ENCODE results near the gene PARD3B. TPM values are rescaled to one million over a fixed set of nuclear protein-coding genes. Genes with fewer than 3 reads are reported as not detected.

PARD3B gene
- total and polyA plus RNA-seq, 2 of the 8 experiments (the other 6 are each of a cell fraction or from before 2014, with no cell fraction given), result 1.2 to 5.7 TPM

DNA sequence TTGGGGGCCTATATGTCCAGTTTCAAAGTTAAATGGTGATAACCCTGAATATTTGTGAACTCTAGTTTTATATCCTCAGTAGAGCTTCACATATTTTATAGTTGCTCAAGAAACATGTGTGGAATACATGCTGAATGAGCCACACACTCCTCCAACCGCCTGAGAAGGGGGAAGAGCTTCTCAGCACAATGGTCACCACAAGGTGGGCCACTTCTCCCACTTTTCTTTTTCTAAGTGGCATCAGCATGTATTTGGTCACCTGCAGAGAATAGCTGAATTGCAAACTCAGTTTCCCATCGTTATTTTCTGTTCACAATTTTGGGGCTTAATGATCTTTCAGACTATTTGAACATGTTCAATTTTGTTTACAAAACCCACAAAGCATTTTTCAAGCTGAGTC is 340.5 kb downstream of the PARD3B start:
- no peak overlapping the region for H3K14ac ChIP-seq (ENCODE audit: insufficient read length)
- H3K23ac ChIP-seq (ENCODE audit: insufficient read length), result no peak overlapping the region
- ChIA-PET POLR2A (ENCODE audit: partially characterized antibody) (no interaction called here), CTCF (ENCODE audit: partially characterized antibody) (interaction anchor here (0.6 to 1.5 kb wide), 10 partner anchors 13 to 793 kb away, joined by 3 to 7 read pairs (median 3); no protein-coding TSS in a partner anchor)
- H2BK15ac ChIP-seq (ENCODE audit: low read length), result no peak overlapping the region
- H2AFZ ChIP-seq (ENCODE audit: low read length), result no peak overlapping the region
- H3K56ac ChIP-seq (replicated peaks; ENCODE audit: insufficient read length, low read depth, low read length), result no peak overlapping the region
- H4K8ac ChIP-seq (ENCODE audit: extremely low read depth, insufficient read depth, low read length), result no peak overlapping the region
- 36% methylated on average over 2 of the region's 2 CpGs; no CpG with 5 or more reads in 1 of the 2 experiments for WGBS, 2 experiments (ENCODE audit: extremely low coverage in 1 of 2, insufficient coverage in 1 of 2, insufficient read length in 1 of 2, insufficient replicate concordance in 2 of 2, low coverage in 1 of 2, low lambda C conversion rate in 2 of 2, missing lambda C conversion rate in 1 of 2)
- FAIRE-seq, result peak; percentile 39
- no peak overlapping the region for H3K4me3 ChIP-seq (ENCODE audit: extremely low read depth in 1 of 4, insufficient read depth in 2 of 4, low read depth in 3 of 4, low read length in 4 of 4)
- H3K79me2 ChIP-seq (ENCODE audit: control insufficient read depth in 1 of 2, insufficient read depth in 2 of 2, low read length in 2 of 2), result no peaks in the 10 kb centered on the region
- no peaks in the 10 kb centered on the region for H3K23me2 ChIP-seq (ENCODE audit: low read depth, low read length)
- no peak overlapping the region for H2BK12ac ChIP-seq (ENCODE audit: low read depth, low read length)
- H3K9me3 ChIP-seq (ENCODE audit: insufficient read depth in 2 of 2, low read depth in 1 of 2, low read length in 1 of 2), result no peaks in the 10 kb centered on the region
- H3K27ac ChIP-seq (ENCODE audit: low read depth, low read length), result no peak overlapping the region
- H3K18ac ChIP-seq (ENCODE audit: extremely low read depth, low read length), result no peak overlapping the region
- no peak overlapping the region for H4K91ac ChIP-seq (replicated peaks; ENCODE audit: insufficient read length, low read length)
- no peaks in the 10 kb centered on the region for H3K79me1 ChIP-seq (ENCODE audit: low read depth, low read length)
- H2BK20ac ChIP-seq (ENCODE audit: low read length), result no peak overlapping the region
- no peak overlapping the region for H2AK5ac ChIP-seq (ENCODE audit: low read depth, low read length)
- no peaks in the 10 kb centered on the region for H4K20me1 ChIP-seq (replicated peaks in 1 of 2; ENCODE audit: control insufficient read depth in 1 of 2, insufficient read depth in 2 of 2, low read length in 2 of 2)
- no peaks in the 10 kb centered on the region for H3K36me3 ChIP-seq (ENCODE audit: control insufficient read depth in 2 of 4, insufficient read depth in 4 of 4, low read length in 3 of 4)
- peaks cover 2 to 10% (median 5%) of the 10 kb centered on the region in 4 experiments; a peak in 5 of 7 replicates for H3K4me1 ChIP-seq (replicated peaks in 1 of 4; ENCODE audit: control insufficient read depth in 3 of 4, insufficient read depth in 4 of 4, low read length in 3 of 4)
- no peak overlapping the region for H4K5ac ChIP-seq (ENCODE audit: insufficient read length, low read depth, low read length)
- H3K4ac ChIP-seq (replicated peaks; ENCODE audit: insufficient read length, low read depth, low read length), result no peak overlapping the region
- DNase-seq (ENCODE audit: low read depth in 1 of 2, low spot score in 2 of 2), result no peak
- H3K9ac ChIP-seq (replicated peaks in 1 of 4; ENCODE audit: extremely low read depth in 1 of 4, low read depth in 3 of 4, low read length in 3 of 4), result no peak overlapping the region
- peak; percentile 89 to 92 for TF ChIP-seq RAD21 (IDR thresholded peaks at IDR 0.05 in 1 of 2, conservative IDR thresholded peaks at IDR 0.05 in 1 of 2; ENCODE audit: low read depth in 2 of 2, low read length in 2 of 2)
- no peak for TF ChIP-seq RNF2 (IDR thresholded peaks at IDR 0.05; ENCODE audit: borderline replicate concordance, low read depth, low read length, missing control alignments, poor library complexity, severe bottlenecking)
- TF ChIP-seq, protein P1, sequence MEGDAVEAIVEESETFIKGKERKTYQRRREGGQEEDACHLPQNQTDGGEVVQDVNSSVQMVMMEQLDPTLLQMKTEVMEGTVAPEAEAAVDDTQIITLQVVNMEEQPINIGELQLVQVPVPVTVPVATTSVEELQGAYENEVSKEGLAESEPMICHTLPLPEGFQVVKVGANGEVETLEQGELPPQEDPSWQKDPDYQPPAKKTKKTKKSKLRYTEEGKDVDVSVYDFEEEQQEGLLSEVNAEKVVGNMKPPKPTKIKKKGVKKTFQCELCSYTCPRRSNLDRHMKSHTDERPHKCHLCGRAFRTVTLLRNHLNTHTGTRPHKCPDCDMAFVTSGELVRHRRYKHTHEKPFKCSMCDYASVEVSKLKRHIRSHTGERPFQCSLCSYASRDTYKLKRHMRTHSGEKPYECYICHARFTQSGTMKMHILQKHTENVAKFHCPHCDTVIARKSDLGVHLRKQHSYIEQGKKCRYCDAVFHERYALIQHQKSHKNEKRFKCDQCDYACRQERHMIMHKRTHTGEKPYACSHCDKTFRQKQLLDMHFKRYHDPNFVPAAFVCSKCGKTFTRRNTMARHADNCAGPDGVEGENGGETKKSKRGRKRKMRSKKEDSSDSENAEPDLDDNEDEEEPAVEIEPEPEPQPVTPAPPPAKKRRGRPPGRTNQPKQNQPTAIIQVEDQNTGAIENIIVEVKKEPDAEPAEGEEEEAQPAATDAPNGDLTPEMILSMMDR (IDR thresholded peaks at IDR 0.05; ENCODE audit: control extremely low read depth in 1 of 3, insufficient read depth in 1 of 3, low read depth in 1 of 3, low read length in 3 of 3), result peak; percentile 43 to 66 (median 51)
- no peak for TF ChIP-seq SUZ12 (IDR thresholded peaks at IDR 0.05; ENCODE audit: low read length)
- TF ChIP-seq SP2 (IDR thresholded peaks at IDR 0.05; ENCODE audit: low read length), result 0 out of 2 replicates have a peak, but pooled peaks have one; percentile 7
- no peaks in the 10 kb centered on the region for H3K27me3 ChIP-seq (replicated peaks in 1 of 4; ENCODE audit: control insufficient read depth in 3 of 4, extremely low read depth in 1 of 4, insufficient read depth in 3 of 4, low read length in 3 of 4)
- no peak overlapping the region for H2BK5ac ChIP-seq (ENCODE audit: low read depth, low read length)
- no peak overlapping the region for H3K4me2 ChIP-seq (ENCODE audit: insufficient read depth in 1 of 2, low read depth in 2 of 2, low read length in 2 of 2)
- H2BK120ac ChIP-seq (replicated peaks; ENCODE audit: low read depth, low read length), result no peak overlapping the region

All from H1 (cell line).